GM12878 (cell line): ENCODE results near the gene GNAQ. TPM values are rescaled to one million over a fixed set of nuclear protein-coding genes. Genes with fewer than 3 reads are reported as not detected.

Experiments used
- ATAC-seq: fragments of 200-7000 bp; cut with Tn5 transposase; 3 replicates; pipeline ENCODE4 v1.9.1; 2020; ENCODE audit warnings: mild to moderate bottlenecking, moderate library complexity
- BruUV-seq: library from RNA; stranded (reverse); fragments of 400-500 nt; replicated peaks from 2 replicates; lab custom pipeline; 2021; lab: Mats Ljungman, UMichigan
- CTCF ChIA-PET: fragments of 300-600 bp; sonication (Branson Sonifier 250); formaldehyde crosslinking; extraction: SDS; loops from one replicate; lab custom pipeline; 2021; ENCODE audit warnings: inconsistent platforms; lab: Yijun Ruan, JAX
- POLR2A ChIA-PET: fragments of 350-600 bp; formaldehyde crosslinking; extraction: SDS; loops from one replicate; lab custom pipeline; 2021; ENCODE audit warnings: inconsistent platforms; lab: Charles Lee
- RAD21 ChIA-PET: fragments of 300-600 bp; sonication (Branson Sonifier 250); formaldehyde crosslinking; loops from one replicate; lab custom pipeline; 2023; ENCODE audit warnings: antibody characterized with exemption; ENCODE audit not compliant: unreplicated experiment; lab: Charles Lee
- SMC1A ChIA-PET: fragments of 300-600 bp; sonication (Branson Sonifier 250); formaldehyde crosslinking; loops from one replicate; lab custom pipeline; 2023; ENCODE audit not compliant: unreplicated experiment, uncharacterized antibody; lab: Charles Lee
- DNase-seq: peaks from one replicate; pipeline ENCODE4 v3.0.0-alpha.2; 2011; ENCODE audit warnings: low read depth, low spot score
- FAIRE-seq: peaks from 3 replicates; lab custom pipeline; 2011; peaks lifted over from hg19 to GRCh38; lab: Jason Lieb, UNC
- H2AFZ ChIP-seq: 2 replicates; pipeline ENCODE4 v1.6.0; 2011; ENCODE audit warnings: low read depth, low read length, control low read depth; ENCODE audit not compliant: control insufficient read depth
- H3K27ac ChIP-seq: 2 replicates; pipeline ENCODE4 v1.5.1; 2011; ENCODE audit warnings: control low read depth; ENCODE audit not compliant: control insufficient read depth, insufficient read depth
- H3K27me3 ChIP-seq, 2 experiments: replicated peaks in 1 of 2; 2 replicates each; pipeline versions ENCODE4 v1.6.0 to v1.6.1; 2011; ENCODE audit warnings: low read length in 1 of 2; ENCODE audit not compliant: control insufficient read depth in 2 of 2, insufficient read depth in 2 of 2
- H3K36me3 ChIP-seq, 2 experiments: 2 replicates each; pipeline ENCODE4 v1.5.1; 2011; ENCODE audit warnings: low read length in 1 of 2; ENCODE audit not compliant: control insufficient read depth in 2 of 2, insufficient read depth in 2 of 2
- H3K4me1 ChIP-seq: 2 replicates; pipeline ENCODE4 v1.6.1; 2011; ENCODE audit warnings: mild to moderate bottlenecking, low read length, moderate library complexity, mixed read lengths; ENCODE audit not compliant: control insufficient read depth, insufficient read depth
- H3K4me2 ChIP-seq: 2 replicates; pipeline ENCODE4 v1.6.0; 2011; ENCODE audit warnings: control low read depth; ENCODE audit not compliant: control insufficient read depth, insufficient read depth
- H3K4me3 ChIP-seq: fragments of 200-600 bp; sonication (generic); 2 replicates; pipeline ENCODE4 v1.5.1; 2016
- H3K79me2 ChIP-seq: 2 replicates; pipeline ENCODE4 v1.6.0; 2011; ENCODE audit warnings: low read length; ENCODE audit not compliant: control insufficient read depth, insufficient read depth
- H3K9ac ChIP-seq: 2 replicates; pipeline ENCODE4 v1.8.0; 2011; ENCODE audit warnings: low read length, control low read depth, mixed read lengths; ENCODE audit not compliant: control insufficient read depth, insufficient read depth
- H3K9me3 ChIP-seq: replicated peaks from 3 replicates; pipeline ENCODE4 v1.5.1; 2011; ENCODE audit warnings: mild to moderate bottlenecking, low read length; ENCODE audit not compliant: control insufficient read depth, insufficient read depth
- H4K20me1 ChIP-seq: 2 replicates; pipeline ENCODE4 v1.6.0; 2011; ENCODE audit not compliant: control insufficient read depth, insufficient read depth
- CREM ChIP-seq: IDR thresholded peaks from 2 replicates; pipeline ENCODE4 v1.6.1; 2014; ENCODE audit warnings: antibody characterized with exemption, low read depth
- DPF2 ChIP-seq: fragments of 450-650 bp; IDR thresholded peaks from 2 replicates; pipeline ENCODE4 v1.6.1; 2017; ENCODE audit warnings: mild to moderate bottlenecking
- EP300 ChIP-seq, 2 experiments: fragments of 150-350 bp in 1 of 2; IDR thresholded peaks; 2 replicates each; pipeline ENCODE4 v1.6.1; 2011 to 2012; ENCODE audit warnings: low read depth in 2 of 2, low read length in 2 of 2, borderline replicate concordance in 1 of 2, improper control_type of control experiment in 1 of 2, inconsistent platforms in 1 of 2; ENCODE audit not compliant: control insufficient read depth in 1 of 2
- ESRRA ChIP-seq: IDR thresholded peaks from 2 replicates; pipeline ENCODE4 v1.6.1; 2012; ENCODE audit warnings: mild to moderate bottlenecking, low read length, improper control_type of control experiment
- GABPA ChIP-seq: IDR thresholded peaks from 2 replicates; pipeline ENCODE4 v1.6.1; 2014; ENCODE audit warnings: antibody characterized with exemption, low read depth, mild to moderate bottlenecking, inconsistent platforms
- GATAD2B ChIP-seq: fragments of 450-650 bp; conservative IDR thresholded peaks from 2 replicates; pipeline ENCODE4 v1.6.1; 2017; ENCODE audit warnings: low read depth, mild to moderate bottlenecking, moderate library complexity
- KLF5 ChIP-seq: fragments of 450-650 bp; IDR thresholded peaks from 2 replicates; pipeline ENCODE4 v1.6.1; 2014; ENCODE audit warnings: mild to moderate bottlenecking; ENCODE audit not compliant: partially characterized antibody
- MXI1 ChIP-seq: fragments of 150-350 bp; IDR thresholded peaks from 2 replicates; pipeline ENCODE4 v1.6.1; 2011; ENCODE audit warnings: low read depth, mild to moderate bottlenecking, inconsistent platforms, low read length, improper control_type of control experiment
- NR2C2 ChIP-seq: IDR thresholded peaks from 2 replicates; pipeline ENCODE4 v1.6.1; 2011; ENCODE audit warnings: borderline replicate concordance, low read depth; ENCODE audit not compliant: control insufficient read depth, insufficient read length
- PAX5 ChIP-seq: IDR thresholded peaks from 2 replicates; pipeline ENCODE4 v1.6.1; 2011; ENCODE audit warnings: low read depth, low read length, borderline replicate concordance
- ZNF24 ChIP-seq: fragments of 450-650 bp; IDR thresholded peaks from 2 replicates; pipeline ENCODE4 v1.6.1; 2017; ENCODE audit warnings: antibody characterized with exemption, mild to moderate bottlenecking
- ZSCAN29 ChIP-seq: fragments of 450-650 bp; IDR thresholded peaks from 2 replicates; pipeline ENCODE4 v1.6.1; 2017; ENCODE audit warnings: mild to moderate bottlenecking, moderate library complexity
- WGBS: methylation state at CpG from one replicate; pipeline ENCODE4 v1.1.6; 2016; ENCODE audit warnings: low lambda C conversion rate; ENCODE audit not compliant: insufficient replicate concordance, insufficient coverage; ENCODE audit errors: missing lambda C conversion rate; 5-methylcytosine and 5-hydroxymethylcytosine counted together
- in situ Hi-C: fragments of 300-500 bp; cut with MboI; formaldehyde crosslinking; loops from 9 replicates; pipeline ENCODE4 v1.14.3; 2018; ENCODE audit warnings: mixed read lengths
- intact Hi-C: fragments of 100-400 bp; cut with micrococcal nuclease; formaldehyde crosslinking; loops from one replicate; pipeline ENCODE4 v1.14.2; 2022; ENCODE audit not compliant: unreplicated experiment
- polyA plus RNA-seq, 11 experiments: library from polyadenylated mRNA; depleted of rRNA in 4 of 11; unstranded in 6 of 11; stranded (reverse) in 5 of 11; fragments of >200 nt; fragmentation: Nextera tagmentation in 4 of 11; fragmentation: Illumina TruSeq in 1 of 11; extraction: Ambion mirVana in 4 of 11; extraction: Trizol in 1 of 11; gene quantifications; 1 replicate in 1 of 11; 2 replicates in 10 of 11; pipeline versions ENCODE4 v1.2.1 to v1.2.3, GENCODE V29; 2011 to 2016; ENCODE audit warnings: inconsistent platforms in 2 of 11, missing spikeins in 2 of 11, low read depth in 1 of 11
- total RNA-seq, 4 experiments: library from RNA; depleted of rRNA in 3 of 4; stranded (reverse); fragments of >200 nt in 3 of 4; fragmentation: Illumina TruSeq in 1 of 4; extraction: Trizol in 1 of 4; gene quantifications; 2 replicates each; pipeline versions ENCODE4 v1.2.1 to v1.2.3, GENCODE V29; 2013 to 2021
- TF ChIP-seq, protein P1 (sequence below): fragments of 450-650 bp; IDR thresholded peaks from 2 replicates; pipeline ENCODE4 v1.6.1; 2016; ENCODE audit warnings: mild to moderate bottlenecking

GNAQ gene
- total and polyA plus RNA-seq, 10 of the 15 experiments (the other 5 are each of a cell fraction or from before 2014, with no cell fraction given) = 0.15 to 47.2 (median 0.49) TPM

DNA sequence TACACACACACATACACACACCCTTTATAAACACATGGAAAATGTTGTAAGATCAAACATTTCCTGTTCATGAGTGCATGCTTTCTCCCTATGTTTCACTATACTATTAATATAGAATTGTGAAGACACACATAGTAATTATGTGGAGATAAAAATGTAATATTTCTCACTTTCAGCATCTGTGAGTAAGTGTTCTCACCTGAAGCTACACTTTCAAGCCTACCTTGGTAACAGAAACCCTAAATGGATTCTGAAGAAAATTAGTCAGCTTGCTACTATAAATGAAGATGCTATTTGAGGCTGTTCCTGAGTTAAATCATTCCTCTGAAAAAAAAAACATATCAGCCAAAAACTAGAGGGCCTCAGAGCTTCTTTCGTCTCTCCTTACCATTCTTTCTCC is 302.4 kb downstream of the GNAQ start:
- H3K36me3 ChIP-seq = no peaks in the 10 kb centered on the region
- 50% methylated on average over 1 of the region's 1 CpG for WGBS
- ChIA-PET POLR2A (interaction anchor here (0.7 to 1.9 kb wide), 3 partner anchors 9 to 279 kb away, joined by 3 to 7 read pairs (median 4); no protein-coding TSS in a partner anchor), RAD21 (interaction anchor here (0.9 kb wide), 1 partner anchor 248 kb away, joined by 3 read pairs; no protein-coding TSS in a partner anchor), SMC1A (interaction anchor here (0.6 to 1.7 kb wide), 7 partner anchors 9 to 256 kb away, joined by 3 to 6 read pairs (median 4); no protein-coding TSS in a partner anchor), CTCF (interaction anchor here (1.3 to 2.6 kb wide), 5 partner anchors 10 to 307 kb away, joined by 3 to 11 read pairs (median 3); no protein-coding TSS in a partner anchor)
- H3K9ac ChIP-seq = no peak overlapping the region
- no peaks in the 10 kb centered on the region for H3K27me3 ChIP-seq
- intact Hi-C loops (no loop called here), in situ Hi-C loops (no loop called here)
- DNase-seq (no peak), ATAC-seq (no peak), FAIRE-seq (no peak)
- H3K4me2 ChIP-seq = no peak overlapping the region
- BruUV-seq = no TSS peak
- H3K4me3 ChIP-seq = no peak overlapping the region
- H3K4me1 ChIP-seq = no peaks in the 10 kb centered on the region; the same call in 1 of the 2 replicates
- H3K79me2 ChIP-seq = no peaks in the 10 kb centered on the region
- H2AFZ ChIP-seq = no peak overlapping the region
- TF ChIP-seq, protein P1, sequence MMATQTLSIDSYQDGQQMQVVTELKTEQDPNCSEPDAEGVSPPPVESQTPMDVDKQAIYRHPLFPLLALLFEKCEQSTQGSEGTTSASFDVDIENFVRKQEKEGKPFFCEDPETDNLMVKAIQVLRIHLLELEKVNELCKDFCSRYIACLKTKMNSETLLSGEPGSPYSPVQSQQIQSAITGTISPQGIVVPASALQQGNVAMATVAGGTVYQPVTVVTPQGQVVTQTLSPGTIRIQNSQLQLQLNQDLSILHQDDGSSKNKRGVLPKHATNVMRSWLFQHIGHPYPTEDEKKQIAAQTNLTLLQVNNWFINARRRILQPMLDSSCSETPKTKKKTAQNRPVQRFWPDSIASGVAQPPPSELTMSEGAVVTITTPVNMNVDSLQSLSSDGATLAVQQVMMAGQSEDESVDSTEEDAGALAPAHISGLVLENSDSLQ = no peak
- no peak for TF ChIP-seq GATAD2B
- TF ChIP-seq NR2C2 = no peak
- no peak for TF ChIP-seq ZNF24
- no peak for TF ChIP-seq PAX5
- no peak for TF ChIP-seq MXI1
- TF ChIP-seq GABPA = no peak
- no peak for TF ChIP-seq EP300 (IDR thresholded peaks at IDR 0.05; ENCODE audit: borderline replicate concordance in 1 of 2, control insufficient read depth in 1 of 2, low read depth in 2 of 2, low read length in 2 of 2)
- no peak for TF ChIP-seq ESRRA
- TF ChIP-seq KLF5 = no peak
- no peak for TF ChIP-seq CREM
- TF ChIP-seq DPF2 = no peak
- TF ChIP-seq ZSCAN29 = no peak
- no peaks in the 10 kb centered on the region for H4K20me1 ChIP-seq
- H3K27ac ChIP-seq = no peak overlapping the region
- no peaks in the 10 kb centered on the region; the same call in 2 of the 3 replicates for H3K9me3 ChIP-seq
